ENCODE measurements around the gene EIF5AL1.

DNA sequence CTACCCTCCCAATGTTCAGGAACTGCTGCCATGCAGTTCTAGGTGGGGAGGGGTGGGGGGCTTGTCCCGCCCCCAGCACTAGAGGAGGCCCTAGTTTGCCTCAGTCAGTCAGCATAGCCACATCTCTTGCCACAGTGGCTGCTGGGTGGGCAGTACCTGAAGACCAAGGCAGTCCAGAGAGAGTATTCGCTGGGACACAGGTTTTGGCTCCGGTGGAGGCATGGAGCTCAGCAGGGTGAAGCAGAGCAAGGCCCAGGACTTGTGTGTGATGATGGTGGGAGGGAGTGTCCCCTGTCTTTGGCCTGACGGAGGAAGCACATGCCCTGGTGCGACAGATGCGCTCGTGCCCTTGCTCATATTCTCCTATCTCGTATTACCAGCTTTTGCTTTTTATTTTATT, 42.2 kb upstream of the EIF5AL1 start:
- no peak for TF ChIP-seq ZBTB8A (CRISPR knock-in tag; IDR thresholded peaks at IDR 0.05; ENCODE audit: borderline replicate concordance, low read depth)
- no peak for TF ChIP-seq RFX5 (IDR thresholded peaks at IDR 0.05; ENCODE audit: low read depth, low read length)
- TF ChIP-seq, protein P1, sequence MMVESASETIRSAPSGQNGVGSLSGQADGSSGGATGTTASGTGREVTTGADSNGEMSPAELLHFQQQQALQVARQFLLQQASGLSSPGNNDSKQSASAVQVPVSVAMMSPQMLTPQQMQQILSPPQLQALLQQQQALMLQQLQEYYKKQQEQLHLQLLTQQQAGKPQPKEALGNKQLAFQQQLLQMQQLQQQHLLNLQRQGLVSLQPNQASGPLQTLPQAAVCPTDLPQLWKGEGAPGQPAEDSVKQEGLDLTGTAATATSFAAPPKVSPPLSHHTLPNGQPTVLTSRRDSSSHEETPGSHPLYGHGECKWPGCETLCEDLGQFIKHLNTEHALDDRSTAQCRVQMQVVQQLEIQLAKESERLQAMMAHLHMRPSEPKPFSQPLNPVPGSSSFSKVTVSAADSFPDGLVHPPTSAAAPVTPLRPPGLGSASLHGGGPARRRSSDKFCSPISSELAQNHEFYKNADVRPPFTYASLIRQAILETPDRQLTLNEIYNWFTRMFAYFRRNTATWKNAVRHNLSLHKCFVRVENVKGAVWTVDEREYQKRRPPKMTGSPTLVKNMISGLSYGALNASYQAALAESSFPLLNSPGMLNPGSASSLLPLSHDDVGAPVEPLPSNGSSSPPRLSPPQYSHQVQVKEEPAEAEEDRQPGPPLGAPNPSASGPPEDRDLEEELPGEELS (CRISPR knock-in tag; IDR thresholded peaks at IDR 0.05), result no peak
